WERI-Rb-1 (cell line): Measurements from ENCODE around the gene AP3B1.

Experiments
- DNase-seq: peaks from one replicate; pipeline ENCODE4 v3.0.0-alpha.2; 2020
- H3K27ac ChIP-seq: fragments of 250-450 bp; sonication (Bioruptor Pico); 2 replicates; pipeline ENCODE4 v1.5.1; 2020; ENCODE audit warnings: mild to moderate bottlenecking, moderate library complexity
- H3K27me3 ChIP-seq: fragments of 250-450 bp; sonication (Bioruptor Pico); 2 replicates; pipeline ENCODE4 v1.5.1; 2021; ENCODE audit warnings: mild to moderate bottlenecking, low read depth, moderate library complexity; ENCODE audit not compliant: insufficient read depth, severe bottlenecking
- H3K36me3 ChIP-seq: fragments of 250-450 bp; sonication (Bioruptor Pico); 2 replicates; pipeline ENCODE4 v1.5.1; 2020; ENCODE audit warnings: mild to moderate bottlenecking, moderate library complexity
- H3K4me3 ChIP-seq: 2 replicates; pipeline ENCODE4 v1.5.1; 2011; ENCODE audit warnings: low read depth, mild to moderate bottlenecking, control low read depth, low read length
- H3K9me3 ChIP-seq: fragments of 250-450 bp; sonication (Bioruptor Pico); 2 replicates; pipeline ENCODE4 v1.5.1; 2021; ENCODE audit warnings: mild to moderate bottlenecking, moderate library complexity; ENCODE audit not compliant: severe bottlenecking
- TF ChIP-seq, protein P1 (sequence below): IDR thresholded peaks from 2 replicates; pipeline ENCODE4 v1.5.1; 2011; ENCODE audit warnings: low read depth, mild to moderate bottlenecking, control low read depth, inconsistent platforms, low read length

AP3B1 gene

GRCh38 chr5:77974576-77974975 is 319.9 kb downstream of the AP3B1 start:
- TF ChIP-seq, protein P1, sequence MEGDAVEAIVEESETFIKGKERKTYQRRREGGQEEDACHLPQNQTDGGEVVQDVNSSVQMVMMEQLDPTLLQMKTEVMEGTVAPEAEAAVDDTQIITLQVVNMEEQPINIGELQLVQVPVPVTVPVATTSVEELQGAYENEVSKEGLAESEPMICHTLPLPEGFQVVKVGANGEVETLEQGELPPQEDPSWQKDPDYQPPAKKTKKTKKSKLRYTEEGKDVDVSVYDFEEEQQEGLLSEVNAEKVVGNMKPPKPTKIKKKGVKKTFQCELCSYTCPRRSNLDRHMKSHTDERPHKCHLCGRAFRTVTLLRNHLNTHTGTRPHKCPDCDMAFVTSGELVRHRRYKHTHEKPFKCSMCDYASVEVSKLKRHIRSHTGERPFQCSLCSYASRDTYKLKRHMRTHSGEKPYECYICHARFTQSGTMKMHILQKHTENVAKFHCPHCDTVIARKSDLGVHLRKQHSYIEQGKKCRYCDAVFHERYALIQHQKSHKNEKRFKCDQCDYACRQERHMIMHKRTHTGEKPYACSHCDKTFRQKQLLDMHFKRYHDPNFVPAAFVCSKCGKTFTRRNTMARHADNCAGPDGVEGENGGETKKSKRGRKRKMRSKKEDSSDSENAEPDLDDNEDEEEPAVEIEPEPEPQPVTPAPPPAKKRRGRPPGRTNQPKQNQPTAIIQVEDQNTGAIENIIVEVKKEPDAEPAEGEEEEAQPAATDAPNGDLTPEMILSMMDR, result no peak
- no peak overlapping the region for H3K4me3 ChIP-seq
- H3K27ac ChIP-seq, result no peak overlapping the region
- no peaks in the 10 kb centered on the region for H3K36me3 ChIP-seq
- DNase-seq, result no peak
- H3K27me3 ChIP-seq, result no peaks in the 10 kb centered on the region
- no peaks in the 10 kb centered on the region for H3K9me3 ChIP-seq

- peak overlapping the region; percentile 73; the same call in 1 of the 2 replicates for H3K27ac ChIP-seq
- no peaks in the 10 kb centered on the region for H3K27me3 ChIP-seq
- H3K9me3 ChIP-seq, result no peaks in the 10 kb centered on the region
- H3K36me3 ChIP-seq, result no peaks in the 10 kb centered on the region
- no peak overlapping the region; the same call in 1 of the 2 replicates for H3K4me3 ChIP-seq
- TF ChIP-seq, protein P1, result no peak
- no peak for DNase-seq
Observed at GRCh38 chr5:77973253-77973609, 321.3 kb downstream of the AP3B1 start.

DNA sequence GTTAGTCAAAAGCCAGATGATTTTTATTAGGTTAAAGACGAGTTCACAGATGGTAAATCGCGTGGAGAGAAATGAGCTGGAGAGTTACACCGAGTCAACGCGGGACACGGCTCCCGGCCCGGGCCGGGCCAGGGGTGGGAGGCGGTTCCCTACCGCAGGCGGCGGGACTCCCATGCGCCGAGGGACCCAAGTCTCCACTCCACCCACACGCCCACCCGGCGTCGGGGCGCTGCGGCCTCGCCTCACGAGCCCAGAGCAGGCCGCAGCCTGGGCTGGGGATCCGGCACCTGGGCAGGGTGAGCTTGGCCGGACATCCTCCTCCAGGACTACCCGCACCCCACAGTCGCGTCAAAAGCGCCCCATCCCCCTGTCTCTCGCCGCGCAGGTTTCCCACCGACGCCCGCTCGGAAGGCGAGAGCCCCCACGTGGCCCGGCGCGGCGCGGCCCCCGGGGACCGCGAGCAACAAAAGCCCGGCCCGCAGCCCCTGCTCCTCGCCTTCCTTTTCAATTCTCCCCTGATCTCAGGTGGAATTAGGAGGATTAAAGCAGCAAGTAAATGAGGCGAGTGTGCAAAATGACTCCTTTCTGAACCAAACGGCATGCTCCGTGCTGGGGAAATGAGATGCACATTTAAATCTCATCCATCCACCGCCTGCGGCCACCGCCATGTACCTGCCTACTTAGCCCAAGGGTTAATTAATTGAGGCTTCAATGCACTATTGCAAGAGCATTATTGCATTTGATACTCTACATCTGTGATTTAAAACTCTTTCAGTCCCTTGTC is 321.8 kb downstream of the AP3B1 start:
- DNase-seq, result peak; percentile 74
- Histone ChIP-seq H3K27me3 (no peaks in the 10 kb centered on the region), H3K4me3 (peak overlapping the region; percentile 76), H3K27ac (peak overlapping the region; percentile 73), H3K9me3 (no peaks in the 10 kb centered on the region), H3K36me3 (no peaks in the 10 kb centered on the region)
- TF ChIP-seq, protein P1, result peak; percentile 57

DNA sequence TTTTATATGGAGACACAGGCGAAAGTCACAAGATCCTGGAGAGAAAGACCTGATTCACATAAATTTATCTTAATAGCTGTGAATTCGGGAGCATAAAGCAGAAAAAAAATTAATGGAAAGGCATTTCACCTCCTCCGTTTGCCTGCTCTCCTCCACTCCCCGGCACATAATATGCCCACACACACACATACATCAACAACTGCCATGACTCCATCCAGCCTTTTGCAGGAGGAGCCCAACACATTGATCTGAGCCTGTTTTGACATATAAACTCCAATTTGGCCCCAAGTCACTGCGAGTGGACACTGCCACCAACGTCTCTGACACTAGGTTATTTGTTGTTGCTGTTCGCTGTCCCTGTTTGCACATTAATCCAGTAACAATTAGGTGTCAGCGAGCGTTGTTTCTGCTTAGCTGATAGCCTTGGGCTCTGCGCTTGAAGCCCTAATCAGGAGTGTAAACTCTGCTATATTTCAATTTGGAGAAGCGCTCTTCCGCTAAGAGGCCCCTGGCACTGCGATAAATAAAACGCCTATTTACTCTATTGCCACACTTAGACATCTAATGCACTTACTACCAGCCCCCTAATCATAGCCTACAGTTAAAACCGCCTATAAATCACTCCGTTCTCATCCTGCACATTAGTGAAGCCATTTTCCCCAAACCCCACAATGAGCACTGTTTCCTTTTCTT is 322.6 kb downstream of the AP3B1 start:
- H3K4me3 ChIP-seq, result peak overlapping the region; percentile 76
- H3K36me3 ChIP-seq, result no peaks in the 10 kb centered on the region
- no peaks in the 10 kb centered on the region for H3K9me3 ChIP-seq
- H3K27me3 ChIP-seq, result no peaks in the 10 kb centered on the region
- TF ChIP-seq, protein P1, result no peak
- H3K27ac ChIP-seq, result peak overlapping the region; percentile 73
- no peak for DNase-seq

DNA sequence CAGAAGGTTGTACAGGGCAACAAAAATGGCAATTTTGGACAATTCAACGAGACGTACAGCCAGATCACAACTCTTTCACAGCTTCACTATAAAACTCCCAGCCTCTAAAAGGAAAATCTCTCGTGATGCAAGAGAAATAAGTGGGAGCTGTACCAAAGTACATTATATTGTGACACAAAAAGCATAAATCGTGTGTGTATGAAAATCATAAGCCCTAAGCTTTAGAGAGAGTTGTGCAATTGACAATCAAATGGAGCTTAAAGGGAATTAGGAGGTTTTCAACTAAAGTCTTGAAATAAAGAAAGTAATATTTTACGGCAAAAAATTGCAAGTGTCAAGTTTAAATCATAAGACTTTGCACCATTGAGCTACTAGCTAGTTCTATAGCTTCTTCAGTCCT is 323.6 kb downstream of the AP3B1 start:
- TF ChIP-seq, protein P1, result no peak
- DNase-seq, result no peak

More for the DNA sequence above, 323.6 kb downstream of the AP3B1 start:
- no peak overlapping the region for H3K27ac ChIP-seq
- H3K4me3 ChIP-seq, result no peak overlapping the region
- no peaks in the 10 kb centered on the region for H3K9me3 ChIP-seq
- no peaks in the 10 kb centered on the region for H3K36me3 ChIP-seq
- H3K27me3 ChIP-seq, result no peaks in the 10 kb centered on the region
